Measurements from ENCODE around the gene BRWD1.
"Not testable (repeated sequence)": the region's sequence is repeated elsewhere in the genome, so short reads cannot be mapped to it uniquely, and the experiment has no call there.

The BRWD1 gene

DNA sequence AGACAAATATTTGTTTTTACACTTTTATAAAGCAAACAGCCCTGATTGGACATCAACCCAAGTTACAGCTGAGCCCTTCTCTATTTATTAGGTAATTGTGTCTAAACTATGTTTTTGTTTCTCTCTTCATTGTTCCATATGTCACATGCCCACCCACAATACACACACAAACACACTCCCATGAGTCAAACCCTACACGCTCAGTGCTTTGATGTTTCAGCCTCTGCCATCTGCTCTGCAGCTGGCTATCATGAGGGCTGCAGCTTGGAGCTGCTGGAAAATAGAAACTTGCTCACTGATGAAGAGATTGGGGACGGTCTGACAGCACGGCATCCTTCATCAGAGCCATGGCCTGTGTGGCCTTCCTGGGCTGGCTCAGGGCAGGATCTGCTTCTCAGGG, 171.9 kb downstream of the BRWD1 start:
- no peaks in the 10 kb centered on the region for H3K36me3 ChIP-seq (ENCODE audit: control insufficient read depth, low read length)
- no peaks in the 10 kb centered on the region for H3K4me1 ChIP-seq (ENCODE audit: control insufficient read depth, low read length)
- H3K79me2 ChIP-seq (ENCODE audit: control insufficient read depth, low read length), result no peaks in the 10 kb centered on the region
- H3K9me2 ChIP-seq (replicated peaks; ENCODE audit: control insufficient read depth, low read length), result no peaks in the 10 kb centered on the region
- TF ChIP-seq EZH2phosphoT487 (IDR thresholded peaks at IDR 0.05; ENCODE audit: borderline replicate concordance, low read length), result no peak
- TF ChIP-seq, protein P1, sequence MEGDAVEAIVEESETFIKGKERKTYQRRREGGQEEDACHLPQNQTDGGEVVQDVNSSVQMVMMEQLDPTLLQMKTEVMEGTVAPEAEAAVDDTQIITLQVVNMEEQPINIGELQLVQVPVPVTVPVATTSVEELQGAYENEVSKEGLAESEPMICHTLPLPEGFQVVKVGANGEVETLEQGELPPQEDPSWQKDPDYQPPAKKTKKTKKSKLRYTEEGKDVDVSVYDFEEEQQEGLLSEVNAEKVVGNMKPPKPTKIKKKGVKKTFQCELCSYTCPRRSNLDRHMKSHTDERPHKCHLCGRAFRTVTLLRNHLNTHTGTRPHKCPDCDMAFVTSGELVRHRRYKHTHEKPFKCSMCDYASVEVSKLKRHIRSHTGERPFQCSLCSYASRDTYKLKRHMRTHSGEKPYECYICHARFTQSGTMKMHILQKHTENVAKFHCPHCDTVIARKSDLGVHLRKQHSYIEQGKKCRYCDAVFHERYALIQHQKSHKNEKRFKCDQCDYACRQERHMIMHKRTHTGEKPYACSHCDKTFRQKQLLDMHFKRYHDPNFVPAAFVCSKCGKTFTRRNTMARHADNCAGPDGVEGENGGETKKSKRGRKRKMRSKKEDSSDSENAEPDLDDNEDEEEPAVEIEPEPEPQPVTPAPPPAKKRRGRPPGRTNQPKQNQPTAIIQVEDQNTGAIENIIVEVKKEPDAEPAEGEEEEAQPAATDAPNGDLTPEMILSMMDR (IDR thresholded peaks at IDR 0.05; ENCODE audit: low read depth, low read length, poor library complexity, severe bottlenecking), result no peak
- no peaks in the 10 kb centered on the region for H4K20me1 ChIP-seq (ENCODE audit: control insufficient read depth, insufficient read depth, low read depth, low read length)
- H3K27ac ChIP-seq (ENCODE audit: low read depth, low read length), result no peak overlapping the region
- H3K4me3 ChIP-seq (ENCODE audit: low read length), result no peak overlapping the region
- H3K27me3 ChIP-seq (ENCODE audit: control insufficient read depth, low read length), result 0 out of 2 replicates have a peak, but pooled peaks cover 2% of the 10 kb centered on the region
- no peak overlapping the region for H3K4me2 ChIP-seq (ENCODE audit: low read length)
- H3K9me3 ChIP-seq (ENCODE audit: control insufficient read depth, insufficient read depth, low read length), result no peaks in the 10 kb centered on the region
- H3F3A ChIP-seq (ENCODE audit: control insufficient read depth, insufficient read depth), result no peaks in the 10 kb centered on the region

DNA sequence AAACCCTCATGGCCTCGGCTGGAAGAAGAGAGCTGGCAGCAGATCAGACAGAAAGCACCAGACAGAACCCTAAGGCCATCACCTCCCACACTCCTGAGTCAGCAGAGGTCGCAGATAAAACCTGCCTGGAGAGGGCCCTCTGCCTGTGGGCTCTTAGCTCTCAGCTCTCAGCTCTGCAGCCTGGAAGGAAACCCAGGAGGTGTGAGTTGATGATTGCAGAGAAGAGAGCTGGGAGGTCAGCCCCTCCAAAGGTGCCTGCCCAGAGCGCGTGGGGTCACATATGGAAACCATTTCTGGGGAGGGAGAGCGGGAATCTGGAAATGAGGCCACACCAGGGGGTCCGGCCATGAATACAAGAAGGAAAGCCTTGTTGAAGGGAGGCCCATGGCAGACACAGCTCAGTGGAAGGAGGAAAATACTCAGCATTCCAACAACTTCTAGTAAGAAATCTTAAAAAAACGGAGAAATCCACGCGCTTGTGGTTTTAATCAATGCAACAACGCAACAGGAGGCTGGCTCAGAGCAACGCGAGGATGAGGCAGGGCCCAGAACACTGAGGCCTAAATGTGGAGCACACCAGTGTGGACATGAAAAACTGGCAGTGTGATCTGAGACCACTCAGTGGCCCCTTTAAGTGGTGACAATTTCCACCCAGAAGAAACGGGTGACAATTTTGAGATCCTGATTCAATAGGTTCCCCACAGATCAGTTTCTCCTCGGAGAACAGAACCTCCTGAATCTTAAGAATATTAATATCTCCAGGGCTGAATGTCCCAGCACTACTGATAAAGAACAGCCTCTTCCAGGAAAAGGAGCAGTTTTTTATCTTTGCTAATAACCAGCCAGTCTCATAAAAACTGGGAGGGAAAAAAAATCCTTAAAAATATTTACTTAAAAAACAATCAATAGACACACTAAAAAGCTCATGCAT, 175.9 kb downstream of the BRWD1 start:
- H3K9me2 ChIP-seq (replicated peaks; ENCODE audit: control insufficient read depth, low read length), result no peaks in the 10 kb centered on the region
- TF ChIP-seq EZH2phosphoT487 (IDR thresholded peaks at IDR 0.05; ENCODE audit: borderline replicate concordance, low read length), result no peak
- TF ChIP-seq, protein P1 (IDR thresholded peaks at IDR 0.05; ENCODE audit: low read depth, low read length, poor library complexity, severe bottlenecking), result no peak
- H3K9me3 ChIP-seq (ENCODE audit: control insufficient read depth, insufficient read depth, low read length), result no peaks in the 10 kb centered on the region
- no peaks in the 10 kb centered on the region for H3K79me2 ChIP-seq (ENCODE audit: control insufficient read depth, low read length)
- H3K4me3 ChIP-seq (ENCODE audit: low read length), result no peak overlapping the region
- H3K27me3 ChIP-seq (ENCODE audit: control insufficient read depth, low read length), result 0 out of 2 replicates have a peak, but pooled peaks cover 2% of the 10 kb centered on the region
- H4K20me1 ChIP-seq (ENCODE audit: control insufficient read depth, insufficient read depth, low read depth, low read length), result no peaks in the 10 kb centered on the region
- no peaks in the 10 kb centered on the region for H3F3A ChIP-seq (ENCODE audit: control insufficient read depth, insufficient read depth)
- no peak overlapping the region for H3K27ac ChIP-seq (ENCODE audit: low read depth, low read length)
- H3K4me1 ChIP-seq (ENCODE audit: control insufficient read depth, low read length), result no peaks in the 10 kb centered on the region
- H3K4me2 ChIP-seq (ENCODE audit: low read length), result no peak overlapping the region
- H3K36me3 ChIP-seq (ENCODE audit: control insufficient read depth, low read length), result no peaks in the 10 kb centered on the region

DNA sequence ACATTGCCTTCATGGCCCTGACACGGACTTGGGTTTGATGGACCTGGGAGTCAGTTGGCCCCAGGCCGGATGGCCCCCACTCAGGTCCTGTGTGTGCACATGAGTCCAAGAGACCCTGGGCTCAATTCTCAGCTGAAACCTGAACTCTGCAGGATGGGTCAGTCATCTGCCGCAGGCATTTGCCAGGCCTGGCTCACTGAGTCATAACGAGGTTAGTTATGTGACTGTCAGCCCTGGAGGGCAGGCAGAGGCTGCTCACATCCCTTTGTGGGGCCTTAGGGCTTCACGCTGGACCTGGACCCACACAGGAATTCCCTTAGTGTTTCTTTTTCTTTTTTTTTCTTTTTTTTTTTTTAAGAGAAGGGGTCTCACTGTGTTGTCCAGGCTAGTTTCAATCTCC, 176.7 kb downstream of the BRWD1 start:
- Histone ChIP-seq H3K4me3 (ENCODE audit: low read length) (no peak overlapping the region), H3K27me3 (ENCODE audit: control insufficient read depth, low read length) (peaks cover 6% of the 10 kb centered on the region), H4K20me1 (ENCODE audit: control insufficient read depth, insufficient read depth, low read depth, low read length) (no peaks in the 10 kb centered on the region), H3K79me2 (ENCODE audit: control insufficient read depth, low read length) (no peaks in the 10 kb centered on the region), H3K36me3 (ENCODE audit: control insufficient read depth, low read length) (no peaks in the 10 kb centered on the region), H3K9me3 (ENCODE audit: control insufficient read depth, insufficient read depth, low read length) (no peaks in the 10 kb centered on the region), H3F3A (ENCODE audit: control insufficient read depth, insufficient read depth) (no peaks in the 10 kb centered on the region), H3K4me1 (ENCODE audit: control insufficient read depth, low read length) (no peaks in the 10 kb centered on the region), H3K9me2 (replicated peaks; ENCODE audit: control insufficient read depth, low read length) (no peaks in the 10 kb centered on the region), H3K4me2 (ENCODE audit: low read length) (no peak overlapping the region), H3K27ac (ENCODE audit: low read depth, low read length) (no peak overlapping the region)
- TF ChIP-seq, protein P1 (IDR thresholded peaks at IDR 0.05; ENCODE audit: low read depth, low read length, poor library complexity, severe bottlenecking), result no peak
- TF ChIP-seq EZH2phosphoT487 (IDR thresholded peaks at IDR 0.05; ENCODE audit: borderline replicate concordance, low read length), result no peak

DNA sequence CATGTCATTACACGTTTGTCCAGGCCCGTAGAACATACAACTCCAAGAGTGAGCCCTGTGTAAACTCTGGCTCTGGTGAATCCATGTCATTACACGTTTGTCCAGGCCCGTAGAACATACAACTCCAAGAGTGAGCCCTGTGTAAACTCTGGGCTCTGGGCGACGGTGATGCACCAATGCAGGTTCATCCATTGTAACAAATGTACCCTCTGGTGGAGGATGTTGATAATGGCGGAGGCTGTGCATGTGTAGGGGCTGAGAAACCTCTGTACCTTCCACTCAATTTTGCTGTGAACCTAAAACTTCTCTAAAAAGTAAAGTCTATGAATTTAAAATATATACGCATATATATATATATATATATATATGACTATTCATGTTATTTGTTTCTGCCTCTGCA, 177.3 kb downstream of the BRWD1 start:
- H3K36me3 ChIP-seq (ENCODE audit: control insufficient read depth, low read length); H3K9me3 ChIP-seq (ENCODE audit: control insufficient read depth, insufficient read depth, low read length); H4K20me1 ChIP-seq (ENCODE audit: control insufficient read depth, insufficient read depth, low read depth, low read length); H3K4me3 ChIP-seq (ENCODE audit: low read length); H3K27ac ChIP-seq (ENCODE audit: low read depth, low read length); H3K4me1 ChIP-seq (ENCODE audit: control insufficient read depth, low read length); H3K79me2 ChIP-seq (ENCODE audit: control insufficient read depth, low read length); H3F3A ChIP-seq (ENCODE audit: control insufficient read depth, insufficient read depth); H3K27me3 ChIP-seq (ENCODE audit: control insufficient read depth, low read length); H3K9me2 ChIP-seq (replicated peaks; ENCODE audit: control insufficient read depth, low read length); H3K4me2 ChIP-seq (ENCODE audit: low read length): not testable (repeated sequence)
